Measurements from ENCODE around the gene GPAT2. TPM values are rescaled to one million over a fixed set of nuclear protein-coding genes. Genes with fewer than 3 reads are reported as not detected.
"Not testable (repeated sequence)": the region's sequence is repeated elsewhere in the genome, so short reads cannot be mapped to it uniquely, and the experiment has no call there.

Gene GPAT2
- total RNA-seq = 1 to 10 TPM; 3.0 to 5.3 TPM
- long read RNA-seq, partial matches to known transcripts = 10 of 18 reads
- long read RNA-seq, other reads (novel, unspliced or antisense) = 8 of 18 reads

DNA sequence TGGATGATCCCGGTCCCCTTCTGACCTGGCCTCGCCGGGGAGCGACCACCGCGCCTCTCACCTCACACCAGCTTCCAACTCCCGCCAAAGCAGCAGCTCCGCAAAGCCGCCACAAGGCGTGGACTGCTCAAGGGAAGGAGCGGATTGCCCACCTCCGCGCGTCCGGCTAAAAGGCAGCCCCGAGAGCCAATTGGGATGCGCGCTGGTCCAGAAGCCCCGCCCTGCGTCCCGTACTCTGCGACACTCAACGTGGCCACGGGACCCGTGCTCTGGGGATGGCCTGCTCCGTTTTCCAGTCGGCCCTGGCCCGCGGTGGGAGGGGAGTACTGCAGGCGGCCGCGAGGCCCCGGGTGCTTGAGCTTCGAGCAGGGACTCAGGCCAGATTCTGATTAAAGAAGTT, at the start of gene GPAT2:
Gene GPAT2, minus strand, starts transcription at position 125 of the 400 bp plus-strand sequence. CDS start 2,557 bp downstream, outside the sequence.
- DNase-seq; intact Hi-C loops (cut with DNase I, micrococcal nuclease); ATAC-seq: not testable (repeated sequence)

DNA sequence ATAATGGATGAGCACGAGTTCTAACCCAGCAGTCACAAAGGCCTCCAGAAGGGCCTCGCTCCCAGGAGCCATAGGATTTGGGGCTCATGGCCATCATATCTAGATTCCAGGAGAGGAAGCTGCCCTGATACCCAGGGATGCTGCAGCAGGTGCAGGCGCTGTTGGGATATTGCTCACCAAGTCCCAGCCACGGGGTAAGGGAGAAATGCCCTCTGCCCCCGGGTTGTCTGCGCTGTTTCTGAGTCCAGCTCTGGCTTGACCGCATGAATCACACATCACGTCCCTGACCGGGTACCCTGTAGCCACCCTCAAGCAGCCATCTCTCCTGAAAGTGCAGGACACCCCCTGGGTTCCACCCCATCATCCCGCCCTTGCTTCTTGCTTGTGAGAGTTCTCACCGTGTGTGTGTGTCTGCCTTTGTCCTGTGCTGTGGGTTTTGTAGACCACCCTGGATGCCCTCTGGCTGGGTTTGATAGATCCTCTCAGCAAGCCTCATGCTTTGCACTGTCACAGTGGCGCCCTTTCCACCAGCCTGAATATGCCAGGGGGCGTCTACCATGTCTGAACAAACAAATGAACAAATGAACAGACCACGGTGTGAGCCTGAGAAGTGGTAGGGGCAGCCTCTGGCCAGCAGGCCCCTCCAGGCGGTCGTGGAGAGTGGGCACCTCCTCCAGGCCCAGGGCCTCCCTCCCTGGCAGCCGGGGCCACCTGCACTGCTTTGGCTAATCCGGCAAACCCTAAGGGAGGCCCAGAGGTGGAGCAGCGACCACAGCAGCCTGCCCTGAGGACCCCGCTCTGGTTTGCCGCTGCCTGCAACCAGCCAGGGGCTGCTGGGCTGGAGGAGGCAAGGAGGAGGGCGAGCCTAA, 49.5 kb upstream of the GPAT2 start:
- intact Hi-C loops (cut with DNase I, micrococcal nuclease) = no loop called here
- DNase-seq (no peak), ATAC-seq (no peak)

DNA sequence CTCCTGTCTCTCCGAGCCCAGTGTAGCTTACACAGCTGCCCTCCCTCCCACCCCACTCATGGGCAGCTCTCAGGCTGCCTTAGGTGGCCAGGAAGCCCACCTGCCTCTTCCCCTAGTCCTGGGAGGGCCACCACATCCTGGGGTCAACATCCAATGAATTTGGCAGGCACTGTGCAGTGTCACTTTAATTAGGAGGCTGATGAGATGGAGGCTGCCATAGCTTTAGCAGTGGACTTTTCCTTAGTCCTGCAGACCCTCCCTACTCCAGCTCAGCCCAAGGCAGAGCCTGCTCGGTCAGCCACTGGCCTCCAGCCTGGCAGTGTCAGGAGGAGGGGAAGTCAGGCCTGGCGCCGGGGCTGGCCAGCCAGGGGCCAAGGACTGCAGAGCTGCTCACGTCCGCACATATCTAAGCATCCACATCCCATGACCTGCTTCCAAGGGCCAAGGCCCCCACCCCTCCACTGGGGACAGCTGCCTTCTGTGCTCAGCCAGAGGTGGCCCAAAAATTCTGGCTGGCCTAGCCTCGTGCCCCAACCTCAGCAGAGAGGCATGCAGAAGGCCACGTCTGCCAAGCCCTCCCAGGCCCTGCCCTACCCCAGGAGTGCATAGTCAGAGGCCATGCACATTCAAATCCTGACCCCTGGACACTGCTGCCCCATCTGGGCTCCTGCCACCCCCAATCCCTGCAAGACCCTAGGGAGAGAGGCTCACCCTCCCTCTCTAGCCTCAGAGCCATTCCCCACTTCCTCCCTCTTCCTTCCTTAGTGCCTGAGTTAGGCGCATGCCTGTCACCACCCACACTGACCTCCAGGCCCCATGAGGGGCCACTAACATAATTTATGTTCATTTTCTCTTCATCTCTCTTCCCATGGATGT, 48.6 kb upstream of the GPAT2 start:
- intact Hi-C loops (cut with DNase I, micrococcal nuclease) = no loop called here
- DNase-seq = no peak
- no peak for ATAC-seq

DNA sequence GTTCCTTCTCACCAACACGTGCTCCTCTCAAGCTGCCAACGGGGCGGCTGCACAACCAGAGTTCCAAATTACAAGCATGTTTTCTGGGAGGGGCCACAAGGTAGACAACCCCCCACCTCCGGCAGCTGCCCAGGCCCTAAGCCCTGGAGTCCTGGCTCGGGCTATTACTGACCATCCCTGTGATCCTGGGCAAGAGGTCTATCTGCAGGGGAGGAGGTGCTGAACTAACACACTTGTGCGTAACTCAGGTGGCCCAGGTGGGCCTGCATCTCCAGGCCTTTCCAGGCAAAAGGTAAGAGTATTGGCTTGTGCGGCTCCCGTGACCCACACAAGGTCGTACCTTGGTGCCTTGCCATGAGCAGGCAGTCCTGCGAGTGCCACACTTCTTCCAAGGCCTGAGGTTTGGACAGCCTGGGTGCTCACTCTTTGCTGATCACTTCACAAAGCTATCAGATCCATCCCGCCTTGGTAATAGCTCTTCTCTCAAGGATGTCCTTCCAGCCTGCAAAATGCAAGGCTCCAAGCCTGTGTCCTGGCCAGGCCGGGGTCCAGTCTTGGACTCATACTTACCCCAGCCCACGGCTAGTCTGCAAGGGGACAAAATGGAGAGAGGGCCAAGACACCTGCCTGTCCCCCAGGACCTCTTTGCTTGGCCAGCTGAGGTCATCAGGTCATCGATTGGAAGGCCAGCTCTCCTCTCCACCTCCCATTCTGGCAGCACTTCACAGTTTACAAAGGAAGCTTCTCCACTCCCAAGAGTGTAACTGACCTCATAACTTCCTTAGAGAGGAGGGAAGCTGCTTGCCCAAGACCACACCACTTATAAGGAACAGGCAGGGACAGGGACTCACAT, 47.7 kb upstream of the GPAT2 start:
- intact Hi-C loops (cut with DNase I, micrococcal nuclease) = no loop called here
- DNase-seq = no peak
- no peak for ATAC-seq

DNA sequence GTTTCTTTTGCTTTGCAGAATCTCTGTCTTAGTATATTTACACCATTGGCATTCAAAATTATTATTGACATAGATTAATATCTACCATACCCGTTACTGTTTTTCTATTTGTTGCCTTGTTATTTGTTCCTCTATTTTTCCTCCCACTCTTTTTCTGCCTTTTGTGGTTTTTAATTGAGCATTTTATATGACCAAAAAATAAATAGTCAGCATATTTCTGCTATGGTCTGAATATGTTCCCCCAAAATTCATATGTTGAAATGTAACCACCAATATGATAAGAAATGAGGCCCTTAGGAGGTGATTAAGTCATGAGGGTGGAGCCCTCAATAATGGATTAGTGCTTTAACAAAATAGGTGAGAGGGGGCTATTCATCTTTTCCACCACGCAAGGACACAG, 46.3 kb upstream of the GPAT2 start:
- intact Hi-C loops (cut with DNase I, micrococcal nuclease) = no loop called here
- ATAC-seq = no peak
- DNase-seq = no peak

GRCh38 chr2:96075199-96075771, 40.6 kb upstream of the GPAT2 start:
- ATAC-seq (no peak), DNase-seq (no peak)
- intact Hi-C loops (cut with DNase I, micrococcal nuclease) = no loop called here

DNA sequence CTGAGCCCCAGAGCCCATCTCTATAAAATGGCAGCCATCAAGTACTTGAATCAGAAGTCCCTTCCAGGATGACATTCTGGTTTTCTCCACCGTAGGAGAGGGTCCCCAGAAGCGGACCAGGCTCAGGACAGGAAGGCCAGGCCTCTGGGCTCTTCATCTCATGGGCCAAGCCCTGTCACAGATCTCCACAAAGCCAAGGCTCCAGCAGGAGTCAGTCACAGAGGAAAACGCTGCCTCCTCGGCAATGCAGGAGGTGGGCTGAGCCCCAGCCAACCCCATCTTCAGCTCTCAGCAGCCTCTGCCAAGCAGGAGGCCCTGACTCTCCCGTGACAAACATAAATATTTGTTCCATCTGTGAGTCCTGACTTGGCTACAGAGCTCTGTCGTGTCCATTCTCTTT, 39.4 kb upstream of the GPAT2 start:
- no peak for ATAC-seq
- no peak for DNase-seq
- intact Hi-C loops (cut with DNase I, micrococcal nuclease) = no loop called here

- ATAC-seq (no peak), DNase-seq (no peak)
- intact Hi-C loops (cut with DNase I, micrococcal nuclease) = no loop called here
These were observed 38.6 kb upstream of the GPAT2 start for GRCh38 chr2:96073170-96073775.

DNA sequence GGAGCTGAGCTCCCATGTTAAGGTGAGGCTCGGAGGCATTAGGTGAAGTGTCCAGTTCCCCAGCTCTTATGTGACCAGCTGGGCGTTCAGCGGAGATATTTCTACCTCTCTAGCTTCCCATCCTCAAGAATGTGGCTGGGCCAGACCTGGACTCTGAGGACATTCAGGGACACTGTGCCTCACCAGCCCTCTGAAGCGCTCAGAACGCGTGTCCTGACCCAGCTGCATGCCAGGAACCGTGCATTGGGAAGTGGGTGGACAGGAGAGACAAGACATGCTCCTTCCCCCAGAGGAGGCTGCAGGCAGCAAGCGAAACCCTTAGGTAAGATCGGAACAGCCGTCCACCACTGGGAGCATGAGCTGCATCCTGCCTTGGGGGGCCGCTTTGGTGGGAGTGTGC, 38.0 kb upstream of the GPAT2 start:
- DNase-seq (no peak), ATAC-seq (no peak)
- intact Hi-C loops (cut with DNase I, micrococcal nuclease) = no loop called here

DNA sequence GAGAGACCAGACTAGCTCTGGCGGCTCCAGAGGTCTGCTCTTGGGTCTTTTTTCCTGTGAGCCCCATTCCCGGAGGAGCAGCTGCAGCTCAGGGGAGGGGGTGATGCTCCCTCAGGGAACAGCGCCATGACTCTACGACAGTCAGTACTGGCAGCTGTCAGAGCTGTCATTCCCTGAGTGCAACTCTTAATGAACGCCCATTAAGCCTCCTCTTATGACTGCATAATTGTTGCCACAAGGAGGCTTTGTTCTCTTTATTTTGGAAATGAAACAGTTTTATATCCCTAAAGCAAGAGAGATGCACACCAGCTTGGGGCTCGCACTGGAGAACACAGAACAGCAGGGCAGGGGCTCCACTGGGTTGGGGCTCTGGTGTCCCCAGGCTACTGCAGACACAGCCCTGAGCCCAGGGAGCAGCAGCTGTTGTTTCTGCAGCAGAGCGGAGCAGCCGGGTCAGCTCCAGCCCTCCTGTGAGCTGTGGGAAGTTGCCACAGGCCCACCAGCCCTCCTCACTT, 37.3 kb upstream of the GPAT2 start:
- DNase-seq; intact Hi-C loops (cut with DNase I, micrococcal nuclease); ATAC-seq: not testable (repeated sequence)

- intact Hi-C loops (cut with DNase I, micrococcal nuclease); ATAC-seq; DNase-seq: not testable (repeated sequence)
These were observed 36.6 kb upstream of the GPAT2 start for GRCh38 chr2:96071087-96071976.

GRCh38 chr2:96070351-96070750, 35.6 kb upstream of the GPAT2 start:
- intact Hi-C loops (cut with DNase I, micrococcal nuclease); DNase-seq; ATAC-seq: not testable (repeated sequence)

GRCh38 chr2:96069878-96070277, 35.2 kb upstream of the GPAT2 start:
- not testable (repeated sequence) for DNase-seq, ATAC-seq
- intact Hi-C loops (cut with DNase I, micrococcal nuclease) = loop anchor here in 1 of 2 donors (10.0 kb wide), 1 partner anchor 1625 kb away; no protein-coding TSS in a partner anchor

- not testable (repeated sequence) for DNase-seq
- ATAC-seq = peak; percentile 38
- intact Hi-C loops (cut with DNase I, micrococcal nuclease) = loop anchor here in 1 of 2 donors (10.0 kb wide), 1 partner anchor 1627 kb away; no protein-coding TSS in a partner anchor
These were observed 33.3 kb upstream of the GPAT2 start for GRCh38 chr2:96067902-96068581.

- DNase-seq, ATAC-seq: not testable (repeated sequence)
- intact Hi-C loops (cut with DNase I, micrococcal nuclease) = loop anchor here in 1 of 2 donors (10.0 kb wide), 1 partner anchor 1628 kb away; no protein-coding TSS in a partner anchor
These were observed 32.5 kb upstream of the GPAT2 start for GRCh38 chr2:96067098-96067660.
